Activated CD4-positive, alpha-beta T cell treated with anti-CD3 and anti-CD28 coated beads, Interleukin-2, amount 50 U/mL, for 1 hour (primary cell): ENCODE results near the gene PPIL1.
"Not testable (repeated sequence)": the region's sequence is repeated elsewhere in the genome, so short reads cannot be mapped to it uniquely, and the experiment has no call there.

Experiments used
- DNase-seq: peaks from one replicate; pipeline ENCODE4 v3.0.0-alpha.2; 2020

Gene PPIL1

DNA sequence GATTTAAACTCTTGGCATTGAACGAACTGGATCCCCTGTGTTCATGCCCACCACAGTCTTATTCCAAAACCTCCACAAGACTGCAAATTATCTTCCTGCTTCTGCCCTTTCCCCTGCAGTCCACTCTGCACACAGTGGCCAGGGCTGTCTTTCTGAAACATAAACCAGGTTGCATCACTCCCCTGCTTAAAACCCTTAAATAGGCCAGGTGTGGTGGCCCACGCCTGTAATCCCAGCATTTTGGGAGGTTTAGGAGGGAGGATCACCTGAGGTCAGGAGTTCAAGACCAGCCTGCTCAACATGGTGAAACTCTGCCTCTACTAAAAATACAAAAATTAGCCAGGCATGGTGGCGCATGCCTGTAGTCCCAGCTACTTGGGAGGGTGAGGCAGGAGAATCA lies 61.6 kb downstream of the PPIL1 start:
- not testable (repeated sequence) for DNase-seq

GRCh38 chr6:36809941-36810803 lies 64.4 kb downstream of the PPIL1 start:
- DNase-seq: no peak

- DNase-seq: no peak
Observed at GRCh38 chr6:36809156-36809555, 65.4 kb downstream of the PPIL1 start.

- DNase-seq: no peak
Observed at GRCh38 chr6:36808634-36809033, 66.0 kb downstream of the PPIL1 start.

DNA sequence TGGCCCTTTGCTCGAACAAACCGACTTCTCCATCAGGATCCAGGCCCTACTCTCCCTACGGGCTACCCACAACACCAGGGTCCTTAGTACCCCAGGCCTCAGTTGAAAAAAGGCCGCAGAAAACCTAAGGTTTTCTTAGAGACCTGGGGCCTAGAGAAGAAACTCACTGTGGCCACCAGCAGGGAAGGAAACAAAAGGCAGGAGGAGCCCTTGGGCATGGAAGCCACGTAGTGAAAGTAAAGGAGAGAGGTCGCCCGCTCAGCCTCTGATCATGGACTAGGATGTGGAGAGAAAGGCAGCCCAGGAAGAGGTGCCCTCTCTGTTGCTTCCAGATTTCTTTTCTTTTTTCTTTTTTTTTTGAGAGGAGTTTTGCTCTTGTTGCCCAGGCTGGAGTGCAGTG lies 66.9 kb downstream of the PPIL1 start:
- DNase-seq: no peak

DNA sequence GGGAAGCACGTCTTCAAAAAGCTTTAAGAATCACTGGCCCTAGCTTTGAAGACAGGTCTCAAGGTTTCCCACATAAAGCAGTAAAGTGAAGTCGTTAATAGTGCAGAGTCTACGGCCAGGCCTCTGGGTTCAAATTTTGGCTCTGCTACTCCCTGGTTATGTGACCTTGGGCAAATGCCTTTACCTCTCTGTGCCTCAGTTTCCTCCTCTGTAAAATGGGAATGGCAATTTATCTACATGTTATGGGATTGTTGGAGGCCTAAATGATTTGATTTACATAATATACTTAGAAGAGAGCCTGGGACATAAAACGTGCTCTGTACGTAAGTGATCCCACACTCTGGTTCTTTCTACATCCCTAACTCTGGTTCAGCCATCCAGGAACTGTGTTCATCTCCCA lies 67.5 kb downstream of the PPIL1 start:
- no peak for DNase-seq

- DNase-seq: no peak
Observed at GRCh38 chr6:36805917-36806316, 68.7 kb downstream of the PPIL1 start.

- no peak for DNase-seq
Observed at GRCh38 chr6:36805096-36805797, 69.4 kb downstream of the PPIL1 start.
